WI38 (cell line): ENCODE measurements around the gene CAMK1D.
"Not testable (repeated sequence)": the region's sequence is repeated elsewhere in the genome, so short reads cannot be mapped to it uniquely, and the experiment has no call there.

Experiments
- H3K4me3 ChIP-seq: 2 replicates; pipeline ENCODE4 v1.5.1; 2011; ENCODE audit warnings: low read depth, mild to moderate bottlenecking, control low read depth, low read length
- CTCF ChIP-seq: IDR thresholded peaks from 2 replicates; pipeline ENCODE4 v1.5.1; 2012; ENCODE audit warnings: low read depth, mild to moderate bottlenecking, control low read depth, low read length

Gene CAMK1D

GRCh38 chr10:12852687-12853086 lies 503.3 kb downstream of the CAMK1D start:
- H3K4me3 ChIP-seq = no peak overlapping the region
- TF ChIP-seq CTCF = no peak

- H3K4me3 ChIP-seq = no peak overlapping the region
- no peak for TF ChIP-seq CTCF
These were observed 505.6 kb downstream of the CAMK1D start for GRCh38 chr10:12854988-12855387.

- TF ChIP-seq CTCF = no peak
- no peak overlapping the region for H3K4me3 ChIP-seq
These were observed 513.1 kb downstream of the CAMK1D start for GRCh38 chr10:12862459-12862858.

GRCh38 chr10:12865515-12865914 lies 516.2 kb downstream of the CAMK1D start:
- not testable (repeated sequence) for H3K4me3 ChIP-seq

GRCh38 chr10:12868229-12868628 lies 518.9 kb downstream of the CAMK1D start:
- no peak overlapping the region for H3K4me3 ChIP-seq
- TF ChIP-seq CTCF = no peak

GRCh38 chr10:12869427-12869826 lies 520.1 kb downstream of the CAMK1D start:
- no peak for TF ChIP-seq CTCF
- H3K4me3 ChIP-seq = no peak overlapping the region

- no peak overlapping the region for H3K4me3 ChIP-seq
- no peak for TF ChIP-seq CTCF
These were observed 523.2 kb downstream of the CAMK1D start for GRCh38 chr10:12872577-12872976.

- no peak overlapping the region for H3K4me3 ChIP-seq
- no peak for TF ChIP-seq CTCF
These were observed 523.8 kb downstream of the CAMK1D start for GRCh38 chr10:12873172-12873571.
